Jurkat, Clone E6-1 (cell line): Measurements from ENCODE around the gene MAP3K3.

Experiments used
- DNase-seq: peaks from one replicate; pipeline ENCODE4 v3.0.0-alpha.2; 2011; ENCODE audit warnings: low read depth, low spot score
- H3K4me3 ChIP-seq: 2 replicates; pipeline ENCODE4 v1.5.1; 2011; ENCODE audit warnings: mild to moderate bottlenecking, low read length, control low read depth, moderate library complexity

The MAP3K3 gene

GRCh38 chr17:63613663-63614062, 8.6 kb upstream of the MAP3K3 start:
- DNase-seq = no peak
- H3K4me3 ChIP-seq = no peak overlapping the region

GRCh38 chr17:63621229-63621683, 961 bp upstream of the MAP3K3 start:
- H3K4me3 ChIP-seq = peak overlapping the region; percentile 72
- DNase-seq = no peak

- H3K4me3 ChIP-seq = peak overlapping the region; percentile 72
- no peak for DNase-seq
Measured at GRCh38 chr17:63622574-63623390, 565 bp downstream of the MAP3K3 start.

GRCh38 chr17:63623786-63624530, 1.7 kb downstream of the MAP3K3 start:
- DNase-seq = no peak

GRCh38 chr17:63624531-63624880, 2.3 kb downstream of the MAP3K3 start:
- no peak overlapping the region for H3K4me3 ChIP-seq
- no peak for DNase-seq

More at GRCh38 chr17:63623786-63624530, 1.7 kb downstream of the MAP3K3 start:
- H3K4me3 ChIP-seq = peak overlapping the region; percentile 72

GRCh38 chr17:63626551-63627180, 4.4 kb downstream of the MAP3K3 start:
- no peak for DNase-seq
- H3K4me3 ChIP-seq = no peak overlapping the region

GRCh38 chr17:63629627-63630026, 7.4 kb downstream of the MAP3K3 start:
- no peak for DNase-seq
- no peak overlapping the region for H3K4me3 ChIP-seq

GRCh38 chr17:63631062-63631461, 8.8 kb downstream of the MAP3K3 start:
- no peak overlapping the region for H3K4me3 ChIP-seq
- no peak for DNase-seq

- DNase-seq = no peak
- no peak overlapping the region for H3K4me3 ChIP-seq
Measured at GRCh38 chr17:63631626-63632025, 9.4 kb downstream of the MAP3K3 start.

GRCh38 chr17:63633742-63634141, 11.5 kb downstream of the MAP3K3 start:
- no peak for DNase-seq
- H3K4me3 ChIP-seq = no peak overlapping the region

- no peak for DNase-seq
- no peak overlapping the region for H3K4me3 ChIP-seq
Measured at GRCh38 chr17:63634163-63634562, 11.9 kb downstream of the MAP3K3 start.

GRCh38 chr17:63634816-63635215, 12.6 kb downstream of the MAP3K3 start:
- H3K4me3 ChIP-seq = no peak overlapping the region
- DNase-seq = no peak

- no peak for DNase-seq
Measured at GRCh38 chr17:63635290-63635689, 13.1 kb downstream of the MAP3K3 start.

GRCh38 chr17:63635787-63636186, 13.6 kb downstream of the MAP3K3 start:
- H3K4me3 ChIP-seq = no peak overlapping the region
- DNase-seq = no peak

More at GRCh38 chr17:63635290-63635689, 13.1 kb downstream of the MAP3K3 start:
- no peak overlapping the region for H3K4me3 ChIP-seq

- DNase-seq = no peak
Measured at GRCh38 chr17:63639125-63639524, 16.9 kb downstream of the MAP3K3 start.

GRCh38 chr17:63640038-63640437, 17.8 kb downstream of the MAP3K3 start:
- H3K4me3 ChIP-seq = no peak overlapping the region
- no peak for DNase-seq

More at GRCh38 chr17:63639125-63639524, 16.9 kb downstream of the MAP3K3 start:
- H3K4me3 ChIP-seq = no peak overlapping the region

- H3K4me3 ChIP-seq = no peak overlapping the region
- DNase-seq = no peak
Measured at GRCh38 chr17:63641692-63642448, 19.7 kb downstream of the MAP3K3 start.

- DNase-seq = no peak
- no peak overlapping the region for H3K4me3 ChIP-seq
Measured at GRCh38 chr17:63644846-63645245, 22.6 kb downstream of the MAP3K3 start.

GRCh38 chr17:63645775-63646487, 23.7 kb downstream of the MAP3K3 start:
- DNase-seq = no peak

More at GRCh38 chr17:63645775-63646487, 23.7 kb downstream of the MAP3K3 start:
- H3K4me3 ChIP-seq = no peak overlapping the region
